ENCODE measurements around the gene SPTBN2. TPM values are rescaled to one million over a fixed set of nuclear protein-coding genes. Genes with fewer than 3 reads are reported as not detected.
A peak's percentile ranks its signal among the peaks of the same experiment; 100 is the strongest.
"Not testable (repeated sequence)": the region's sequence is repeated elsewhere in the genome, so short reads cannot be mapped to it uniquely, and the experiment has no call there.

Gene SPTBN2
- total RNA-seq, 1 experiment from 2014 or later = 28.5 TPM

- DNase-seq (ENCODE audit: low read depth) = no peak
Observed at GRCh38 chr11:66685276-66686099, 43.5 kb downstream of the SPTBN2 start.

GRCh38 chr11:66684635-66685034 is 44.4 kb downstream of the SPTBN2 start:
- no peak for DNase-seq (ENCODE audit: low read depth)

DNA sequence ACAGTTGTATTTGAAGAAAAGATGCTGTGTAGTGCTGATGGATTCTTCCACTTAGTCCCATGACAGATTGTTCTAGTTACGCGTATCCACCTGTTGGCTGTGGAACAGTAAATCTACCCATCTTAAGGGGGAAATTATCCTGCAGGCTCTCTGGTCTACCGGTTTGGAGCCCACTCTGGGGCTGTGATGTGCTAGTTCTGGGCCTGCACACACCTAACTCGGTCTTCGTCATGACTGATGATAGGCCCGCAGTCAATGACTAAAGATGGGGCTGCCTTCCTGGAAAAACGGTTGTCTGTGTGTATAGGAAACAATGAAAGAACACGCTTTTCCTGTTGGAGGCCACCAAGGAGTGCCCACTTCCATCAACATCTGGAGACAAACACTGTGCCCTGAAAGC is 45.1 kb downstream of the SPTBN2 start:
- DNase-seq (ENCODE audit: low read depth) = no peak

GRCh38 chr11:66680966-66681645 is 47.9 kb downstream of the SPTBN2 start:
- no peak for DNase-seq (ENCODE audit: low read depth)

- DNase-seq (ENCODE audit: low read depth) = peak; percentile 96
Observed at GRCh38 chr11:66677599-66678375, 51.2 kb downstream of the SPTBN2 start, which contains the start of gene RBM4B. TSS of gene RBM4B (minus strand) at chr11:66677887. CDS start at chr11:66677079, 808 bp downstream.

DNA sequence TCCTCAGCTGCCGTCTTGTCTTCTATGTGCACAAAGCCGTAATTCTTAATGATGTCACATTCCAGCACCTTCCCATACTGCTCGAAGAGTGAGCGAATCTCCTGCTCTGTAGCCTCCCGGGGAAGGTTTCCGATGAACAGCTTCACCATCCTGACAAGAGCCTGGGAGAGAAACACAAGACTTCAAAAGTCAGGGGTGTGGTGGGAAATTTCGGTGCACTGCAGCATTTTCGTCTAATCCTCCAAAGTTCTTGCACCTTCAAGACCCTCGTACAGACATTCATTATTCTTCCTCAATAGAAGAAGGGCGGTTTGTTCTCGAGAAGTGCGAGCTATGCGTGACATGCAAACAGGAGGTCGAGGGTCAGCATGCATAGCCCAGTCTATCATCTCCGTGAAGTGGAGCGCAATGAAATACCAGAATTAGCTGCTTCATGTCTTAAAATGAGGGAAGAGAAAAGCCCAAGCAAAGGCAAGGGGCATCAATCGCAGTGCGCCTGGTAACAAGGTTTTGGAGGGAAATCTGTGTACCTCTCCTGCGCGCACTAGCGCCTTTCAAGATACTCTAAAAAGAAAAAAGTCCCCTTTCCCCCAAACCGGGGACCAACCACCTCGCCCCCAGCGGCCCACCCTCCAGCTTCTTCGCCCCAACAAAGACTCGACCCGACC is 52.0 kb downstream of the SPTBN2 start:
- no peak for DNase-seq (ENCODE audit: low read depth)

DNA sequence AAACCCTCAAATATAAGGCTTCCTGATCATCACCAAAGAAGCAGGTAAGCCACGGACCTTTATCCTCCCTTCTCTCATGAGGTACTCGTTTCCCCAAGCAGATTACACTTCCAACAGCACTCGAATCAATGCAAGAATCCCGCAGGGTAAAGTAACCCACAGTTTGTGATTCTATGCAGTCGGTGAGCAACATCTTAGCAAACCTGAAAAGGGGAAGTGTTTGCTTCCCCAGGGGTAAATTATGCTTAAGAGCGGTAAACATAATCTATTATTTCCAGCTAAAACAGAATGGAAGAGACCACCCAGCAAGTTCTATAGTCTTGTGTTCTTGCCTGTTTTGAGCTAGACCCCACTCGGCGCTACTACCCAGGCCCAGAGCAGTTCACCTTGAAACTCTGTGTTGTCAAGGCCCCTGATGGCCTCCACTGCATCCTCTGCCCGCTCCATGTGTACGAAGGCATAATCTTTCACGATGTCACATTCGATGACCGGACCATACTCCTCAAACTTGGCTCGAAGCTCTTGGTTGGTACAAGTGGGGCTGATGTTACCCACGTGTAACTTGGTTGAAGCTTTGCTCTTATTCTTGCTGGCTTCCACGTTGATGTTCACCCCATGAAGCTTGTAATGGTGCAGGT is 52.6 kb downstream of the SPTBN2 start:
- no peak for DNase-seq (ENCODE audit: low read depth)

DNA sequence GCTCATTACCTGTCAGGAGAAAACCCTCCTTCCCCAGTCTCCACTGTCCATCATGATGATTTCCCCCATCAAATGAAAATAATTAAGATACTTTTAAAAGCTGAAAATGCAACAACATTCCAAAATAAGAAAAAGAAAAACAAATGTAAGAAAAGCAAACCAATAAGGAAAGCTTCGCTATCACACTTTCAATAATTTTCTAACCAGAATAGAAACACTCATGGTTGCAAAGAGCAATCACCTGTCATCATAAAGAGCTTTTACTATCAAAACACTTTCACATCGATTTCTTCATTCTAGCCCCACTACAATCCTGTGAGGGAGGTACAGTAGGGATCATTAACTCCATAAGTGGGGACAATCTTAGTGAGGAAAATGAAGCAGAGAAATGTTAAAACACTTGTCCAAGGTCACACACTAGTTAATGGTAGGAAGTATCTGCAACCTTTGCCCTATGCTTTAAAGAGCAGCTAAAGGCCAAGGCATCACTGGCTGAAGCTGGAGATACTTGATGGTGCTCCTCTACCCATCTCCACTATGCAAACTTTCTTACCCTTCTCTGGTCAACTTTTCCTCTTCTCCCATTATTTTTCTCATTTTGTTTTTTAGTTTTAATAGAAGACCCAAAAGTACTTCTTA is 53.9 kb downstream of the SPTBN2 start:
- no peak for DNase-seq (ENCODE audit: low read depth)

- DNase-seq (ENCODE audit: low read depth) = no peak
Observed at GRCh38 chr11:66670816-66671215, 58.2 kb downstream of the SPTBN2 start.

GRCh38 chr11:66665369-66665768 is 63.6 kb downstream of the SPTBN2 start:
- no peak for DNase-seq (ENCODE audit: low read depth)

- DNase-seq (ENCODE audit: low read depth) = no peak
Observed at GRCh38 chr11:66663741-66664296, 65.2 kb downstream of the SPTBN2 start.

- DNase-seq (ENCODE audit: low read depth) = no peak
Observed at GRCh38 chr11:66659763-66660162, 69.3 kb downstream of the SPTBN2 start.

DNA sequence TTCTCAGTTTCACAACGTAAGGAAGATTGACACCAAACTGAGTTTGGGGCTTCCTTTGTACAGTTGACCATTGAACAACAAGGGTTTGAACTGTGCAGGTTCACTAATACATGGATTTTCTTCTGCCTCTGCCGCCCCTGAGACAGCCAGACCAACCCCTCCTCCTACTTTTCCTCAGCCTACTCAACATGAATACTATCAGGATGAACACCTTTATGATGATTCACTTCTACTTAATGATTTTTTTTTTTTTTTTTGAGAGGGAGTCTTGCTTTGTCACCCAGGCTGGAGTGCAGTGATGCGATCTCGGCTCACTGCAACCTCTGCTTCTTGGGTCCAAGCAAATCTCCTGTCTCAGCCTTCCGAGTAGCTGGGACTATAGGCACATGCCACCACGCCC is 75.9 kb downstream of the SPTBN2 start:
- no peak for DNase-seq (ENCODE audit: low read depth)

- DNase-seq (ENCODE audit: low read depth) = no peak
Observed at GRCh38 chr11:66652651-66653050, 76.4 kb downstream of the SPTBN2 start.

- peak; percentile 15 for DNase-seq (ENCODE audit: low read depth)
Observed at GRCh38 chr11:66651016-66651415, 78.0 kb downstream of the SPTBN2 start.

DNA sequence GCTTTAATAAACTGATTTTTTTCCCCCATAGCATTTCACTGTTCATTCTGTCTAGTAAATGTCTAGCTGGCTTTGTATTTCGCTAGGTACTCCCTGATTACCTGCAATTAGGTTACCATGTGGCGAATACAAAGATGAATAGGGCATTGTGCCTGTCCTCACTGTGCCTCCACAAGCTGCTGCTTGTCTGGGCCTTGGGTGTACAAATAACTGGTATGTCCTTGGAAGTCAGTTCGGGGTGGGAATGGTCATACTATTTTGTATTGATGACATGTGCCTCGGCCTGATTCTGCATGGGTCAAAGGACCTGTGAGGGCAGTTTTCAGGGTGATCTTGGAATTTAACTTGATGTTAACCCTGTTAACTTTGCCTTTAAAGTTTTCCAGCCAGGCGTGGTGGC is 79.1 kb downstream of the SPTBN2 start:
- no peak for DNase-seq (ENCODE audit: low read depth)

DNA sequence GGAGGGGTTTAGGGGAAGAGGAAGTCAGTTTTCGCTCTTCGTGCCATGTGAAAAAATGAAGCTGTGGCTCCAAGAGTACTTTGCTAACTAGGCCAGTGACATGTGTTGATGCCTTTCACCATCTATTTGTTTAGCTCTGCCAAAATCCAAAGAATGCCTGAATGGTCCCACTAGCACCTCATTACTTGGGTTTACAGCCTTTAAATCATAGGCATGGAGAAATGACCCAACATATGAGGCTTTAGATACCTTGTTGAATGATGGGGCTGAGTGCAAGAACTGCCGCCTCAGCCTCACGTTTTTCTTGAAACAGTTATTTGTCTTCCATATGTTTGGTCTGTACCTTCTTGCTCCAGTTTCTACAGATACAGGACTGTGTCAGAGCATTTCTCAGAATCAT is 82.2 kb downstream of the SPTBN2 start:
- DNase-seq (ENCODE audit: low read depth) = no peak

DNA sequence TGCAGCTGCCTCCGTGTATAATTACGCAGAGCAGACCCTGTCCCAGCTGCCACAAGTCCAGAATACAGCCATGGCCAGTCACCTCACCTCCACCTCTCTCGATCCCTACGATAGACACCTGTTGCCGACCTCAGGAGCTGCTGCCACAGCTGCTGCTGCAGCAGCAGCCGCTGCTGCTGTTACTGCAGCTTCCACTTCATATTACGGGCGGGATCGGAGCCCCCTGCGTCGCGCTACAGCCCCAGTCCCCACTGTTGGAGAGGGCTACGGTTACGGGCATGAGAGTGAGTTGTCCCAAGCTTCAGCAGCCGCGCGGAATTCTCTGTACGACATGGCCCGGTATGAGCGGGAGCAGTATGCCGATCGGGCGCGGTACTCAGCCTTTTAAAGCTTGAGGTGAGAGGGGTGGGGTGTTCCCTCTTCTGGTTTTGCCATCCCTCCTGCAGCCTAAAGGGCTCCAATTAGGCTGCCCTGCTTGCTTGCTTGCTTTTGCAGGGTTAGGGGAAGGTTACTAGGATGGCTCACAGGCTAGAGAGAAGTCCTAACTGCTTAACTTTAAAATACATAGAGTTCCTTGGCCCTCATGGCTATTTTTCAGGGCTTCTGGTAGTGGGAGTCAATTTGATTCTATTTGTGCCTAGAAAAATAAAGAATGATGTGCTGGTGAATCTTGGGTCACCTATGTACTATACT is 85.1 kb downstream of the SPTBN2 start:
- no peak for DNase-seq (ENCODE audit: low read depth)

DNA sequence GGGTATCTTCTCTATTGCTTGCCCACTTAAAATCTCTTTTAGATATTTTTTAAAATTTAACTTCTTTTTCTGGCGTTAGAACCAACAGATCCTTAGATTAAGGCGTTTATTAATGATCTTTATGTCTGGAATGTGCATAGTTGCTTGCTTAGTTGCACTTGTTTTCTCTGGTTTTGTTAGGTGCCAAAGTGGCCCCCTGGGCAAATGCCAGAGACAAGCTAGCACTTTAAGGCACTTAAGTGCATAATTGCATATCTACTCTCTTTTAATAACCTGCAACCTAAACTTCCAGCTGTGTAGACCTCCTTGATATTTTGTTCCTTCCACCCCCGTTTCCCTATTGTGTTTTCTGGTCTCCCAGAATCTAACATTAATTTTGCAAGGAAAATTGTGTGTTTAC is 87.2 kb downstream of the SPTBN2 start:
- DNase-seq (ENCODE audit: low read depth) = no peak

DNA sequence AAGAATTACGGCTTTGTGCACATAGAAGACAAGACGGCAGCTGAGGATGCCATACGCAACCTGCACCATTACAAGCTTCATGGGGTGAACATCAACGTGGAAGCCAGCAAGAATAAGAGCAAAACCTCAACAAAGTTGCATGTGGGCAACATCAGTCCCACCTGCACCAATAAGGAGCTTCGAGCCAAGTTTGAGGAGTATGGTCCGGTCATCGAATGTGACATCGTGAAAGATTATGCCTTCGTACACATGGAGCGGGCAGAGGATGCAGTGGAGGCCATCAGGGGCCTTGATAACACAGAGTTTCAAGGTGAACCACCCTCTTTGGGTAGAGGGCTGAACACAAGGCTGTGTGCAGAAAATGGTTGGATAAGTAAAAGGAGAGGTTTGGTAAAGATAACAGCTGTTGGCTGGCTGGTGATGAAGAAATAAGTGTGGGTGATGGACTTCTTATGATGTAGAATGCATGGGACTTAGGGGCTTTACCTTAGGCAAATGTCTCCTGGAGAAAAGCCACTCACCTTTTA is 89.1 kb downstream of the SPTBN2 start:
- DNase-seq (ENCODE audit: low read depth) = not testable (repeated sequence)

Data from Daoy (cell line).